B cell (primary cell): ENCODE results near the gene FURIN. TPM values are rescaled to one million over a fixed set of nuclear protein-coding genes. Genes with fewer than 3 reads are reported as not detected.

Experiments used
- ATAC-seq: fragments of 200-7000 bp; cut with Tn5 transposase; one replicate; pipeline ENCODE4 v1.10.0; 2021; ENCODE audit warnings: low read depth, mild to moderate bottlenecking, moderate number of reproducible peaks, moderate library complexity
- CTCF ChIA-PET: fragments of 350-600 bp; sonication (Branson Sonifier 250); formaldehyde crosslinking; loops from one replicate; lab custom pipeline; 2021; ENCODE audit warnings: antibody characterized with exemption, inconsistent platforms; lab: Charles Lee
- POLR2A ChIA-PET: fragments of 350-600 bp; sonication (Branson Sonifier 250); formaldehyde crosslinking; loops from one replicate; lab custom pipeline; 2021; ENCODE audit warnings: antibody characterized with exemption; lab: Charles Lee
- DNase-seq: peaks from one replicate; pipeline ENCODE4 v3.0.0; 2013
- H2AFZ ChIP-seq: 2 replicates; pipeline ENCODE4 v1.6.1; 2012; ENCODE audit warnings: mild to moderate bottlenecking, low read depth, low read length; ENCODE audit not compliant: insufficient read depth, poor library complexity, severe bottlenecking
- H3K27ac ChIP-seq, 2 donors: 1 replicate in 1 of 2; 2 replicates in 1 of 2; pipeline ENCODE4 v1.5.1; 2012 to 2013; ENCODE audit warnings: low read length in 2 of 2, mild to moderate bottlenecking in 2 of 2, moderate library complexity in 1 of 2
- H3K27me3 ChIP-seq, 4 experiments: fragments of 200-600 bp in 1 of 4; sonication (generic) in 1 of 4; replicated peaks in 1 of 4; 1 replicate in 2 of 4; 2 replicates in 2 of 4; pipeline versions ENCODE4 v1.6.1 to v1.7.0; 2013 to 2016; ENCODE audit warnings: low read length in 3 of 4, mild to moderate bottlenecking in 2 of 4, mixed read lengths in 1 of 4, moderate library complexity in 1 of 4; ENCODE audit not compliant: insufficient read depth in 4 of 4, control insufficient read depth in 3 of 4; ENCODE audit errors: control extremely low read depth in 1 of 4
- H3K36me3 ChIP-seq, 2 experiments: replicated peaks in 1 of 2; 1 replicate in 1 of 2; 2 replicates in 1 of 2; pipeline versions ENCODE4 v1.6.1 to v1.7.1; 2013; ENCODE audit warnings: low read length in 1 of 2; ENCODE audit not compliant: insufficient read depth in 2 of 2, control insufficient read depth in 1 of 2; ENCODE audit errors: control extremely low read depth in 1 of 2, extremely low read depth in 1 of 2
- H3K4me1 ChIP-seq, 2 donors: fragments of 200-600 bp in 1 of 2; sonication (generic) in 1 of 2; 1 replicate in 1 of 2; 2 replicates in 1 of 2; pipeline versions ENCODE4 v1.5.1 to v1.6.1; 2013 to 2017; ENCODE audit warnings: low read length in 2 of 2; ENCODE audit not compliant: control insufficient read depth in 2 of 2, insufficient read depth in 2 of 2
- H3K4me2 ChIP-seq: replicated peaks from 2 replicates; pipeline ENCODE3; 2012; ENCODE audit warnings: mild to moderate bottlenecking, low read depth, low read length; ENCODE audit not compliant: poor library complexity, severe bottlenecking
- H3K4me3 ChIP-seq, 5 experiments: fragments of 200-600 bp in 1 of 5; sonication (generic) in 1 of 5; 1 replicate in 3 of 5; 2 replicates in 2 of 5; pipeline versions ENCODE4 v1.5.1 to v1.7.0; 2011 to 2016; ENCODE audit warnings: low read length in 4 of 5, mild to moderate bottlenecking in 4 of 5, low read depth in 2 of 5, control low read depth in 1 of 5, moderate library complexity in 1 of 5; ENCODE audit not compliant: insufficient read depth in 1 of 5; ENCODE audit errors: control extremely low read depth in 1 of 5, extremely low read depth in 1 of 5
- H3K79me2 ChIP-seq: fragments of 200-600 bp; sonication (generic); one replicate; pipeline ENCODE4 v1.6.0; 2016; ENCODE audit warnings: low read length; ENCODE audit not compliant: control insufficient read depth, insufficient read depth
- H3K9ac ChIP-seq: fragments of 200-600 bp; sonication (generic); 2 replicates; pipeline ENCODE4 v1.6.1; 2017; ENCODE audit warnings: mild to moderate bottlenecking, low read length, moderate library complexity
- H3K9me3 ChIP-seq, 3 donors: one replicate each; pipeline versions ENCODE4 v1.6.1 to v1.7.1; 2013; ENCODE audit warnings: low read length in 2 of 3; ENCODE audit not compliant: control insufficient read depth in 2 of 3, insufficient read depth in 1 of 3; ENCODE audit errors: control extremely low read depth in 1 of 3
- H4K20me1 ChIP-seq: 2 replicates; pipeline ENCODE4 v1.6.0; 2012; ENCODE audit warnings: mild to moderate bottlenecking, low read length; ENCODE audit not compliant: insufficient read depth, control insufficient read depth, poor library complexity, severe bottlenecking
- H3K27ac Mint-ChIP-seq: one replicate; pipeline ENCODE4 v1.8.0; 2021; ENCODE audit warnings: mixed read lengths
- H3K27me3 Mint-ChIP-seq: one replicate; pipeline ENCODE4 v1.8.0; 2021; ENCODE audit warnings: mixed read lengths
- H3K4me1 Mint-ChIP-seq: one replicate; pipeline ENCODE4 v1.8.0; 2021; ENCODE audit warnings: mixed read lengths
- H3K4me3 Mint-ChIP-seq: one replicate; pipeline ENCODE4 v1.8.0; 2021; ENCODE audit warnings: mixed read lengths
- H3K9me3 Mint-ChIP-seq: one replicate; pipeline ENCODE4 v1.8.0; 2022; ENCODE audit warnings: mixed read lengths; ENCODE audit not compliant: insufficient read depth
- EZH2 ChIP-seq: IDR thresholded peaks from 2 replicates; pipeline ENCODE4 v1.6.1; 2012; ENCODE audit warnings: borderline replicate concordance, low read depth, mild to moderate bottlenecking, moderate library complexity, low read length; ENCODE audit not compliant: insufficient read depth, poor library complexity, severe bottlenecking
- WGBS: methylation state at CpG from one replicate; pipeline ENCODE4 v1.1.5; 2013; ENCODE audit warnings: missing lambda C conversion rate; ENCODE audit not compliant: insufficient coverage; 5-methylcytosine and 5-hydroxymethylcytosine counted together
- intact Hi-C: fragments of 100-400 bp; cut with micrococcal nuclease; formaldehyde crosslinking; loops from one replicate; pipeline ENCODE4 v1.10.0; 2022
- polyA plus RNA-seq: library from polyadenylated mRNA; depleted of rRNA; stranded (reverse); fragments of >200 nt; gene quantifications from 2 replicates; pipeline ENCODE4 v1.2.3, GENCODE V29; 2012
- total RNA-seq, 2 donors: library from RNA; stranded (reverse); fragments of 120-200 nt in 1 of 2; gene quantifications; 1 replicate in 1 of 2; 2 replicates in 1 of 2; pipeline versions ENCODE4 v1.2.3 to v1.2.4, GENCODE V29; 2013 to 2022
- TF ChIP-seq, protein P1 (sequence below): fragments of 200-600 bp; IDR thresholded peaks from one replicate; pipeline ENCODE4 v1.8.0; 2022; ENCODE audit warnings: antibody characterized with exemption, mild to moderate bottlenecking

Gene FURIN
- total and polyA plus RNA-seq, 2 donors (not counting 1 experiment from before 2014, with no cell fraction given): 31.6 to 66.7 TPM

- no peak overlapping the region for H2AFZ ChIP-seq
- WGBS: 77% methylated on average over 14 of the region's 15 CpGs
- H3K27ac ChIP-seq: peak overlapping the region; percentile 93 to 94
- Mint-ChIP-seq H3K4me3 (peak overlapping the region; percentile 98), H3K27me3 (no peaks in the 10 kb centered on the region), H3K9me3 (no peaks in the 10 kb centered on the region), H3K27ac (peak overlapping the region; percentile 99), H3K4me1 (peaks cover 43% of the 10 kb centered on the region)
- H3K9me3 ChIP-seq: no peaks in the 10 kb centered on the region
- ATAC-seq (no peak), DNase-seq (peak; percentile 29)
- peaks cover 5% of the 10 kb centered on the region for H4K20me1 ChIP-seq
- H3K9ac ChIP-seq: peak overlapping the region; percentile 78
- H3K79me2 ChIP-seq: peaks cover 9% of the 10 kb centered on the region
- H3K36me3 ChIP-seq: no peaks in the 10 kb centered on the region
- peak overlapping the region in 3 of 5 experiments; percentile 68 to 71 (median 70) for H3K4me3 ChIP-seq
- peak overlapping the region; percentile 94 for H3K4me2 ChIP-seq
- ChIA-PET CTCF (interaction anchor here (0.7 to 9.5 kb wide), 28 partner anchors 9 to 638 kb away, joined by 3 to 260 read pairs (median 6); partner anchors contain the start of genes BLM, FES, MAN2A2 and RCCD1), POLR2A (interaction anchor here (0.6 to 6.9 kb wide), 12 partner anchors 8 to 829 kb away, joined by 3 to 66 read pairs (median 4); partner anchors contain the start of genes IDH2, MAN2A2 and RCCD1)
- H3K27me3 ChIP-seq: no peaks in the 10 kb centered on the region
- intact Hi-C loops: loop anchor here (1.0 to 10.0 kb wide), 4 partner anchors 29 to 1236 kb away; partner anchors contain the start of genes AP3S2, PEX11A and WDR93
- peaks cover 38 to 58% of the 10 kb centered on the region in 2 donors for H3K4me1 ChIP-seq
- TF ChIP-seq, protein P1, sequence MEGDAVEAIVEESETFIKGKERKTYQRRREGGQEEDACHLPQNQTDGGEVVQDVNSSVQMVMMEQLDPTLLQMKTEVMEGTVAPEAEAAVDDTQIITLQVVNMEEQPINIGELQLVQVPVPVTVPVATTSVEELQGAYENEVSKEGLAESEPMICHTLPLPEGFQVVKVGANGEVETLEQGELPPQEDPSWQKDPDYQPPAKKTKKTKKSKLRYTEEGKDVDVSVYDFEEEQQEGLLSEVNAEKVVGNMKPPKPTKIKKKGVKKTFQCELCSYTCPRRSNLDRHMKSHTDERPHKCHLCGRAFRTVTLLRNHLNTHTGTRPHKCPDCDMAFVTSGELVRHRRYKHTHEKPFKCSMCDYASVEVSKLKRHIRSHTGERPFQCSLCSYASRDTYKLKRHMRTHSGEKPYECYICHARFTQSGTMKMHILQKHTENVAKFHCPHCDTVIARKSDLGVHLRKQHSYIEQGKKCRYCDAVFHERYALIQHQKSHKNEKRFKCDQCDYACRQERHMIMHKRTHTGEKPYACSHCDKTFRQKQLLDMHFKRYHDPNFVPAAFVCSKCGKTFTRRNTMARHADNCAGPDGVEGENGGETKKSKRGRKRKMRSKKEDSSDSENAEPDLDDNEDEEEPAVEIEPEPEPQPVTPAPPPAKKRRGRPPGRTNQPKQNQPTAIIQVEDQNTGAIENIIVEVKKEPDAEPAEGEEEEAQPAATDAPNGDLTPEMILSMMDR: no peak
- no peak for TF ChIP-seq EZH2
Observed at GRCh38 chr15:90930861-90931574, 62.6 kb downstream of the FURIN start.

GRCh38 chr15:90931575-90931827, 63.1 kb downstream of the FURIN start:
- WGBS: 12% methylated on average over 6 of the region's 6 CpGs
- H2AFZ ChIP-seq: peak overlapping the region; percentile 89
- CTCF ChIA-PET: interaction anchor here (0.6 to 9.5 kb wide), 35 partner anchors 9 to 638 kb away, joined by 3 to 260 read pairs (median 5); partner anchors contain the start of genes BLM, FES, MAN2A2 and RCCD1

More at GRCh38 chr15:90931575-90931827, 63.1 kb downstream of the FURIN start:
- ATAC-seq (no peak), DNase-seq (no peak)
- Histone ChIP-seq H3K4me3 (peak overlapping the region in 4 of 5 experiments; percentile 72 to 97 (median 88)), H3K27ac (peak overlapping the region; percentile 93 to 94), H3K79me2 (peaks cover 14% of the 10 kb centered on the region), H3K9me3 (no peaks in the 10 kb centered on the region), H3K4me2 (peak overlapping the region; percentile 94), H3K4me1 (peaks cover 42 to 62% of the 10 kb centered on the region in 2 donors), H3K27me3 (no peaks in the 10 kb centered on the region), H3K9ac (peak overlapping the region; percentile 79), H3K36me3 (peaks cover 0 to 3% of the 10 kb centered on the region in 2 experiments), H4K20me1 (peaks cover 9% of the 10 kb centered on the region)
- H3K4me3 Mint-ChIP-seq: peak overlapping the region; percentile 98
- H3K4me1 Mint-ChIP-seq: peaks cover 48% of the 10 kb centered on the region
- TF ChIP-seq EZH2: no peak
- TF ChIP-seq, protein P1: peak; percentile 37
- no peaks in the 10 kb centered on the region for H3K27me3 Mint-ChIP-seq
- peak overlapping the region; percentile 99 for H3K27ac Mint-ChIP-seq
- no peaks in the 10 kb centered on the region for H3K9me3 Mint-ChIP-seq
- POLR2A ChIA-PET: interaction anchor here (0.6 to 6.9 kb wide), 10 partner anchors 8 to 830 kb away, joined by 3 to 66 read pairs (median 4); partner anchors contain the start of genes IDH2, MAN2A2 and RCCD1
- intact Hi-C loops: loop anchor here (1.0 to 10.0 kb wide), 4 partner anchors 29 to 1237 kb away; partner anchors contain the start of genes AP3S2, PEX11A and WDR93
